Measurements from ENCODE around the gene GAN.

GAN gene

DNA sequence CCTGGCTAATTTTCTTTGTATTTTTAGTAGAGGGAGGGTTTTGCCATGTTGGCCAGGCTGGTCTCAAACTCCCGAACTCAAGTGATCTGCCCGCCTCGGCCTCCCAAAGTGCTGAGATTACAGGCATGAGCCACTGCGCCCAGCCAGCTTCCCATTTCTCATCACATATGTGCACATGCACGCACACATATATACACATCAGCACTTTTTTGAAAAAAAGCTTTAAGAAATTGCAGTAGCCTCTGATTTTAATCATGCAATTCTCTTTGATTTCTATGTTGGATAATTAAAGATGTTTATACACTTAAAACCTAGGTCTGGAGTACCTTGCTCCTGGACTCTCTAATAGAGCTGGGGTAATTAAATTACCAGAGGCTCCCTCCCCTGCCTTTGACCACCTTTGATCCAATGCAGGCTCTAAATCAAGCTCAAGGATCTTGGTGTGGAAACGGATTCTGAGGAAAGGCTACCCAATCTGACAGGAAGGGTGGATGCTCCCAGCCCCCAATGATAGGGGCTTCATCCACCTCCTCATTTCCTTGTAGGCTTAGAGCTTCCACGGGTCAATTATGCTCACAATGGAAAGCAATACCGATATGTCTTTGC is 29.7 kb upstream of the GAN start:
- TF ChIP-seq ZNF274 (IDR thresholded peaks at IDR 0.05; ENCODE audit: low read depth, low read length) = no peak

DNA sequence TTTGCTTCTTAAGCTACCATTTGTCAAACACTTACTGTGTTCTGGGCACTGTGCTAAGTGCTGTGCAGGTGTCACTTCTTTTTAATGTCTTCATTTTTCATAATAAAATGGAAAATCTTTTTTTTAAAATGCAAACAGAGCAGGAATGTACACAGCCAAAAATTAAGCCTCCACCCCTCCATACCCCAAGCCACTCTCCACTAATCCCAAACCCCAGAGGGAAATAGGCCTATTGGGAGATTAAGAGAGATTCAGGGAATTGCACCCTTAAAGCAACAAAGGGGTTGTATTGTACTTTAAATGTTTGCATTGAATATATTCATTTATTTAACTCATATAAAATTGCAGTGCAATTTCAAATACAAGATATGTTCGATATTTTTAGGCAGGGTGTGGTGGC is 28.6 kb upstream of the GAN start:
- TF ChIP-seq ZNF274 (IDR thresholded peaks at IDR 0.05; ENCODE audit: low read depth, low read length) = no peak
- no peak overlapping the region for H3K4me3 ChIP-seq (ENCODE audit: low read length)

More for the DNA sequence above, 29.7 kb upstream of the GAN start:
- H3K4me3 ChIP-seq (ENCODE audit: low read length) = no peak overlapping the region

DNA sequence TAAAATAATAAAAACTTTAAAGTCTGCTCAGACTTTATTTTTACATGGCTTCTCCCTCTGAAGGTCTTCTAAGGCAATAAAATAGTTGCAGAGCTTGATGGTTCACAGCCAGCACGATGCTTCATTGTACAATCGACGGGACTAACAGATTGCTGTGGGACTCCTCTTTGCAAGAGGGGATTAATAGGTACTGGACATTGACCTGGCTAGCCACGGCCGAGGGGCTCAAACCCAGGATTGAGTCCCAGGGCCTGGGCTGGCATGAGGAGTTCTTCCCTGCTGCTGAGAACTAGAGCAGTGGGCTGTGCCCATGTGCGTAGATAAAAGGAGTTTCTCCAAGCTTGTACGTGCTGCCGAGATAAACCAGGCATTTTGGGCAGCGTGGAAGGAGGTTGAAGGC is 23.6 kb upstream of the GAN start:
- no peak for TF ChIP-seq ZNF274 (IDR thresholded peaks at IDR 0.05; ENCODE audit: low read depth, low read length)
- H3K4me3 ChIP-seq (ENCODE audit: low read length) = no peak overlapping the region

DNA sequence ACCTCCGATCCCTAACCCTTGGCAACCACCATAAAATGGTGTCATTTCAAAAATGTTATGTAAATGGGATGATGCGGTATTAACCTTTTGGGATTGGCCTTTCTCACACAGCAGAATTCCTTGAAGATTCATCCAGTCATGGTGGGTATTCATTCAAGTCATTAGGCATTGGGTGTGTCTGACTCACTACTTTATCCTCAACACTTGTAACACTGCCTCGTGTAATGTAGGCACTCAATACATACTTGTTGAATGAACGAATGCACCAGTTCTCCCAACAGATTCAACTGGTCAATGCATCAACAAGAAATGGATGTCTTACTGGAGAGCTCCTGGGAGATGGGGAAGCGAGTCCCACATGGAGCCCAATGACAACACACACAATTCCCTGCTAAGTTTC is 21.8 kb upstream of the GAN start:
- no peak overlapping the region for H3K4me3 ChIP-seq (ENCODE audit: low read length)
- no peak for TF ChIP-seq ZNF274 (IDR thresholded peaks at IDR 0.05; ENCODE audit: low read depth, low read length)

DNA sequence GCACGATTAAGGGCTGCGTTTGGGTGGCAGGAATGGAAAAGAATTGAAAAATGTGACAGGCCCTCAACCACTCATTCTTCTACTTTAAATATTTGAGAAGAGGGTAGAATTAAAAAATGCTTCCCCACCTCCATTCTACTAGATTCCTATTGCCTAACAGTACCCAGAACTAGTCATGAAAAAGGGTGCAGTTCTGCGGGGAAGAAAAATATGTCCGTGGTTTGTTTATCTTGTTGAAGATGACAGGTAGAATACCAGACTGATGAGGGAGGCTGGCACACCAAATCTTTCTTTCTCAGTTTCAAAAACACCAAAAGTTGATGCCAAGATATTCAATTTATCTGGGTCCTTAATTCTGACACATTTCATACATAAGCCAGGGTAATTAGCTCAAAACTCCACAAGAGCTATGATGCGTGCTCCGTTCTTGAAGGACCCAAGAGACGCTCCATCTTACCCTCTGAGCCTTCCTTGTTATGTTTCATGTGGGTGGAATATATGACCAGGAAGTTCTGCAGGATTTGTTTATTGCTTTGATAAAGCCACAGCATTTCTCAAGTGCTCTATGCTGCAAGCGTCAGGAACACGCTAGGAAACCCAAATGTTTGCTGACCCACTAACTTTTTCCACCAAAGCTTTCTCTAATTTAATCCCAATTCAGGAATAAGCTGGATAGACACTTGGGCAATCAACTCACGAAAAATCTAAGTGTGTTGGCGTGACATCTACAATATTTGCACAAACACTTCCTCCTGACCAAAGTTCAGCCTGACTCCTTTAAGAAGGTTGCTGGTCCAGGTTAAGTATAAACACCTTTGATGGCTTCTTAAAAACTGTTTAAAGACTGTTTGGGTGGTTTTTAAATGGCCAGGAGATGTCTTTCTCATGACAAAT is 20.6 kb upstream of the GAN start:
- TF ChIP-seq ZNF274 (IDR thresholded peaks at IDR 0.05; ENCODE audit: low read depth, low read length) = no peak
- no peak overlapping the region for H3K4me3 ChIP-seq (ENCODE audit: low read length)

DNA sequence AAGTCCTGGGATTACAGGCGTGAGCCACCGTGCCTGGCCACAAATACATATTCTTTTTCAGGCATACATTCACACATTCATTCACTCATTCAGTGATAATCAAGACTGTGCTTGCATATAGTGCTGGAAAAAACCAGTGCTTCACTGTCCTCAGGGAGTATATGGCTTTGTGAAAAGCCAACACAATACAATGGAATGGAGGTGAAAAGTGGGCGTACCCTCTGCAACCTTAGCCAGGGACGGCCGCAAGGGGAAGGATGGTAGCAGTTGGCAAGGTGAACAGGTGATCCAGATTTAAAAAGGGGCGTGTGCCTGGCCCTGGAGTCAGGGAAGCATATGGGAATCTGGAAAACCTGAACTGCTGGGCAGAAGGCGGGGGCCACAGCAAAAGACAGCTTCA is 18.1 kb upstream of the GAN start:
- TF ChIP-seq ZNF274 (IDR thresholded peaks at IDR 0.05; ENCODE audit: low read depth, low read length) = no peak
- no peak overlapping the region for H3K4me3 ChIP-seq (ENCODE audit: low read length)

DNA sequence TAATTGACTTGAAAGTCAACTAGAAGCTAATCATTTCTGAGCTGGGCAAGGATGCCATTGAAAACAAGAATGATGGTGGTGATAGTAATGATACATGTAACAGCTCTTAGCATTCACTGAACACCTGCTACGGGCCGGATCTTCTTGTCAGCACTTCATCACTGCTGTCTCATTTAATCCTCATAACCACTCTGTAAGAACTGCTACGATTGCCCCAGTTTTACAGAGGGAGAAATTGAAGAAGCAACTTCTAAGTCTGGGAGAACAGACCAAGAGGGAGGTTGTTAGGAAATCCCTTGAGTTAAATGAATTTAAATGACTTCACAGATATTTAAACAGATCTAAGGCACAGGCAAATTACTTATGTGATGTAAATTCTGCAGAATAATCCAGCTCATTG is 7.0 kb upstream of the GAN start:
- TF ChIP-seq ZNF274 (IDR thresholded peaks at IDR 0.05; ENCODE audit: low read depth, low read length) = no peak
- no peak overlapping the region for H3K4me3 ChIP-seq (ENCODE audit: low read length)

DNA sequence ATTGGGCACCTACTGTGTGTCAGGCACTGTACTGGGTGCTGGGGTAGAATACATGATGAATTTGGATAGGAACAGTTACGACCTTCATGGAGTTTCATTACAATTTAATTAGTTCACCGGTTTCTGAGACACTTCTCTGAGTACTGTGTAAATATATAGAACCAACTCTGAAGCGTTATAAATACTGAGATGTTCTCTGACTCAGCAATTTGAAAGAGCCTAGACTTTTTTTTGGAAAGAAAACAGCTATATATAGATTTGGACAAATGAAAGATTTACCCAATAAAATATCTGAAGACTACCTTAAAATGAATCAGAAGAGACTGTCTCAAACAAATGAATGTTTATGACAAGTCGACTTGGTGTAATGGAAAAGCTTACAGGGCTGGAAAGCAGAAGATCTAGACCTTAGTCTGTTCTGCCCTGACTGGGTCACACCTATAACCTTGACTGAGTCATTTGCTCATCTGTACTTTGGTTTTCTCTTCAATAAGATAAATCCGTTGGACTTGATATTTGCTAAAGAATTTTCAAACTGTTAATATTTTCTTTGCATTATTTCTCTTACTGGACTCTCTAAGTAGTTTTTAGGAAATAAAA is 4.6 kb upstream of the GAN start:
- H3K4me3 ChIP-seq (ENCODE audit: low read length) = no peak overlapping the region
- TF ChIP-seq ZNF274 (IDR thresholded peaks at IDR 0.05; ENCODE audit: low read depth, low read length) = no peak

DNA sequence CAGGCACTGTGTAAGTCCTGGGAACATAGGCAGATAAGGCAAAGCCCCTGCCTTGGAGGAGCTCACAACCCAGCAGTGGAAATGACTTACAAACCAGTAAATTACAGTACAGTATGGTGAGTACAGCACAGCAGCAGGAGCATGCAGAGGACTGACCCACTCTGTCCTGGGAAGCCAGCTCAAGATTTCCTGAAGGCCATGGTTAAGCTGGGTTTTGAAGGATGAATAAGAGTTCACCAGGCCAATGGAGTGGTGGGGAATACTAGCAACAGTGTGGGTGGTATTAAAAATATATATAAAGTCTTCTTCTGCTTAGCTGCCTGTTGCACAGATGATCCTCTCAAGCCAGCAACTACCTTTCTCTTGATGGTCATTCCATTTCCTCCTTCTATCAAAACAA is 3.0 kb upstream of the GAN start:
- H3K4me3 ChIP-seq (ENCODE audit: low read length) = no peak overlapping the region
- TF ChIP-seq ZNF274 (IDR thresholded peaks at IDR 0.05; ENCODE audit: low read depth, low read length) = no peak

DNA sequence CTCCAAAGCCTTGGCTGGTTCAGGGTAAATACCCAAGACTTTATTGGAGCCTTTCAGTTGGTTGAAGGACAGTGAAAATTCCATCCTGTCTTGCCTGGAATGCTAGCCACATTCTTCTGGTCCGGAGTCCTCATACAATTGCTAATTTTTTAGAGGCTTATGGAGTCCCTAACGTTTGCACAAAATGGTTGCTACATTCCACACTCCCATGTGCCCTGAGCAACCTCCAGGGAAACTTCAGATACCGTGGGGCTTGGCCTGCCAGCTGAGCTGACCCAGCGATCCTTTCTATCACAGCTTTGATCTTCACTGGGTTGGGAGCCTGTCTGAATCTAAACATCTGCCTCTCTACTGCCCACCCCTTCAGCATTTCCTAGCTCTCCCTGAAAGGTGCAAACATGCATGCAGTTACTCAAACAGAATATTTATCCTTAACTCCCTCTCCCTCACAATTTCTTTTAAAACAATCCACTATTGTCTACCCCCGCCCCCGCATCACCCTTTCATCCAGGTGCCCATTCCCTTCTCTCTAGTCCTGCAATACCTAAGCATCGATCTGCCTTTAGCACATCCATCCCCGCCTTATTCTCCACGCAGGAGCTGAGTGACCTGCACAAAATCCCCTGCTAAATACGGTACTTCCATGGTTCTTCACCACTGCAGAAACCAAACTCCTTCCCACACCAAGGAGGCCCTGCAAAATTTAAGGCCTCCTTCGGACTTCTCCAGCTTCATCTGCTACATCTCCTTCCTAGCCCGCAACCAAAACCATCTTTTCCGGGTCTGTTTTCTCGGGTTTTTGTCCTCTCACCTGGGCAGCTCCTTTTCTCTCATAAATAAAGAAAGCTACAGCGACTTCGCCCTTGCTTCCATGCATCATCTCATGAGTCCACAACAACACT is 810 bp upstream of the GAN start:
- TF ChIP-seq ZNF274 (IDR thresholded peaks at IDR 0.05; ENCODE audit: low read depth, low read length) = no peak
- peak overlapping the region; percentile 91 for H3K4me3 ChIP-seq (ENCODE audit: low read length)

DNA sequence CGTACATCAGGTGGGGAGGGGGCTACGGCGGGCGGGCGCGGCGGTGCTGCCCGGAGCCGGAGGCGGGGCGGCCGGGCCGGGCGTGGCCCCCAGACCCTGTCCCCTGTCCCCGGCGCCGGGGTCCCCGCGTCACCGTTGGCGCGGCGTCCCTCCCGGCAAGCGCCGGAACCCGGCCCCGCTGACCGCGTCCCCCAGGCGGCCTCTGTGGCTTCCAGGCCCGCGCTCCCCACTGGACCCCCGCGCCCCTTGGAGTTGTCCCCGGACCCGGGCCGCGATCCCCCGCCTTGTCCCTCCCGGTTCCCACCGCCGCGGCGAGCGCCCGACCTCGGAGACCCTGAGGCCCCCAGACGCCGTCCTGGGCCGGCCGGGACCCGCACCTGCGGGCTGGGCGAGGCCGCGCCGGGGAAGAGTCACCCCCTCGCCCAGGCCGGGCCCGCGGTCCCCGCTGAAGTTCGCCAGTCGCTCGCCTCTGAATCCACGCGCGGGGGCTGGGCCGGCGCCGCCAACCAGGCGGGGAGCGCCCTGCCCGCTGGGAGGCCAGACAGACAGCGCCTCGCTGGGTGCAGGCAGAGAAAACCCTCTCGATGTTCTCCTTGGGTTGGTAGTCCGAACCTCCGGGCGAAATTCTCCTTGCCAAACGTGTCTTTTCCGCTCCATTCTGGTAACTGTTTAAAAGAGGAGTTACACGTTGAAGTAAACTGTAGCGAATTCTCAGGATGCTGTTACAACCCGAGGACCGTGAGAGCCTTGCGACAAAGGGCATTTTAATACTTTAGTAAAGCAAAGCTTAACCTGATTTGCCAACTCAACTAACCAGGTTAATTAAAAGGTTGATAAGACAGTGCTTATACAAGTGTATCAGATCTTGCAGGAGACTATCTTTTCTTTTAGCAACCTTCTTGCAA is 761 bp downstream of the GAN start:
- no peak for TF ChIP-seq ZNF274 (IDR thresholded peaks at IDR 0.05; ENCODE audit: low read depth, low read length)

DNA sequence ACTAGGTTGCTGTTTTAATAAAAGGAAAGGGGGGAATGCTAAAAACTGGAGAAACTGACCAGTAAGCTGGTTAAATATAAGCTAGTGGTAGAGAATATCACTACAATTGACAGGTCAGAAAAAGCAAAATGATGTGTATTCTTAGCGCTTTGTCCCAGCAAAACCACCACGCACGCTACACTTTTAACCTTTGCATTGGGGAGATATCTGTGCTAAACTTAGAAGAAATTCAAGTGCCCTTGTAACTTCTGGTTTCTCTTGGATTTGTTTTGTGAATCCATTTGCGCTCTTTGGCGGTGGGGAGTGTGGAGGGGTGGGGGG is 1.4 kb downstream of the GAN start:
- H3K4me3 ChIP-seq (ENCODE audit: low read length) = peak overlapping the region; percentile 91; the same call in 1 of the 2 replicates
- TF ChIP-seq ZNF274 (IDR thresholded peaks at IDR 0.05; ENCODE audit: low read depth, low read length) = no peak

More for the DNA sequence above, 761 bp downstream of the GAN start:
- peak overlapping the region; percentile 91 for H3K4me3 ChIP-seq (ENCODE audit: low read length)

DNA sequence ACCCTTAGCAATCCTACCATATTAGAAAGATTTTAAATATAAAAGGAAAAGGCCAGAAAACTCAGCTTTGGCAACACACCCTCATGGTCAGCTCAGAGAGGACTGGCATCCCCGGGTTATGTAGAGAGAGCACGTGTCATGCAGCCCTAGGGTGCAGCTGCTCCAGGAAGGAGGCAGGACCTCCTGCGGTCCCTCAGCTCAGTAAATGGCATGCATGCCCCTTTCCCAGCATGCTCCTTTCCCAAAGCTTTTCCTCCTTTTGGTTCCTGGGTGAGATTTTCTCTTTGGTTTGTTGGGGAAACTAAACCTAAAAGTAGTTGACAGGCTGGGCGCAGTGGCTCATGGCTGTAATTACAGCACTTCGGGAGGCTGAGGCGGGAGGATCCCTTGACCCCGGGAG is 3.9 kb downstream of the GAN start:
- H3K4me3 ChIP-seq (ENCODE audit: low read length) = no peak overlapping the region
- no peak for TF ChIP-seq ZNF274 (IDR thresholded peaks at IDR 0.05; ENCODE audit: low read depth, low read length)

Measured in GM08714 (cell line).